Measurements from ENCODE around the gene LRRC46.

Gene LRRC46

DNA sequence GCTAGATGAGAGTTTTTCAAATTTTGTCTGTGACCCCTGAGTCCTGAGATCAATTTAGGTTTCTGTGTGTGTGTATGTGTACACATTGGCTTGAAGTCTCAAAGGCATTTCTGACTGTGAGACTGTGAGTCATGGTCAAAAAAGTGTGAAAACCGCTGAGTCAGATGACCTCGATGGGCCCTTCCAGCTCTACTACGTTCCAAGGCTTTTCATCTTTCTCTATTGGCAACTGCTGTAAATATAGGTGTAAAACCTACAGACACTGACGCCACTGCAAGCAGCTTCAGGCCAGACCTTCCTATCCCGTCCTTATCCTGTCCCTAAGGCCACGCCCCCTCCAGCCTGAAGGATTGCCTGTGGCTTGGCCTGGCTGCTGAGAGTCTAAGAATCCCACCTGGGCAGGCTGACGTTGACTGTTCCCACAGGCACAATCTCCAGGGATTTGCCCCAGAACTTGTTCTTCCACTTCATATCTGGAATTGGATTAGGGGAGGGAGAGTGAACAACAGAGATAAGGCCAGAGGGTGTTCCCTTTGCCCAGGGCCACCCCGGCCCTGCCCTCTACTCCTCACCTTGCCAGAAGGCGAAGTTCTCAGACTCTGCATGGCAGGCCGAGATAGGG lies 21.2 kb upstream of the LRRC46 start:
- peak; percentile 41 for DNase-seq

DNA sequence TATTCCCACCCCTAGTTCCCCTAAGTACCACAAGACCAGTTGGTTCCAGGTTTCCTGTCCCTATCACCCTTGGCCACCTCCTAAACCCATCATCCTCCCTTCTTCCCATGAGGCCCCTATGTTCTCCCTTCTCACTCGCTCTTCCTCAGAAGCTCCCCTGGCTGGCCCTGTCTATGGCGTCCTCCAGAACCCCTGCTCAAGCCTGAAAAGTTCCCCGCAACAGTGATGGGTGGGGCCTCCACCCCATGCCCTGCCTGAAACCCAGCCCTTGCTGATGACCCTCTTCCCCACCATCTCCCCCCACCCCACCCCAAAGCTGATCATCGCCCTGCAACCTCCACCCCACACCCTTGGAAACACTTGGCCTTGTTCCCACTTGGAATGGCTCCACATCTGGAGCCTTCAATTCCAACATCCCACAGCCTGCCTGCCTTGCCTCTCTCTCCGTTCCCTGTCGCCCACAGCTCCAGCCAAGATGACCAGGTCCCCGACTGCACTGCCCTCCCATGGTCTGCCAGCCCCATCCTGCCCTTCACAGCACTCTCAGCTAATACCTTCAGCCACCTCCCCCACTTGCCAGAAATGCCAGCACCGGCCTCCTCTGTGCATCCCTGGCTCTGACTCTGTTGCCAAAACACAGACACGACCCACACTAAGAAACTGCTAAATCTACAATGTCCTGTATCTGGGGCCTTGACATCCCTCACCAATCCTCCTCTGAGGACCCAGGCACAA lies 20.4 kb upstream of the LRRC46 start:
- no peak for DNase-seq

DNA sequence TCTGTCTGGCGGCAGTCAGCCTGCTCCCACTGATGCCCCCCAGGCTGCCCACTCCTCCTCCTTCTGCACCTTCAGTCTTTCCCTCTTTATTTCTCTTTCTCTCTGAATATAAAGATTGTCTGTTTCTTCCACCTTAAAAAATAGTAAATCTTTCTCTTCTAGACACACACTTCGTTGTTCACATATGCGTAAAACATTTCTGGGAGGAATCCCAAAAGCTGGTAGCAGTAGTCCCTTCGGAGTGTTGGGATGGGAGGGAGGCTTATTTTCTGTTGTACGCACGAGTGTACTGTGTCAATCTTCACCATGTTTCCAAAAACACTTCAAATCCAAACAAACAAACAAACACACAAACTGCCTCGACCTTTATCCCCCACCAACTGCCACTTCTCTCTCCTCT lies 19.8 kb upstream of the LRRC46 start:
- no peak for DNase-seq

DNA sequence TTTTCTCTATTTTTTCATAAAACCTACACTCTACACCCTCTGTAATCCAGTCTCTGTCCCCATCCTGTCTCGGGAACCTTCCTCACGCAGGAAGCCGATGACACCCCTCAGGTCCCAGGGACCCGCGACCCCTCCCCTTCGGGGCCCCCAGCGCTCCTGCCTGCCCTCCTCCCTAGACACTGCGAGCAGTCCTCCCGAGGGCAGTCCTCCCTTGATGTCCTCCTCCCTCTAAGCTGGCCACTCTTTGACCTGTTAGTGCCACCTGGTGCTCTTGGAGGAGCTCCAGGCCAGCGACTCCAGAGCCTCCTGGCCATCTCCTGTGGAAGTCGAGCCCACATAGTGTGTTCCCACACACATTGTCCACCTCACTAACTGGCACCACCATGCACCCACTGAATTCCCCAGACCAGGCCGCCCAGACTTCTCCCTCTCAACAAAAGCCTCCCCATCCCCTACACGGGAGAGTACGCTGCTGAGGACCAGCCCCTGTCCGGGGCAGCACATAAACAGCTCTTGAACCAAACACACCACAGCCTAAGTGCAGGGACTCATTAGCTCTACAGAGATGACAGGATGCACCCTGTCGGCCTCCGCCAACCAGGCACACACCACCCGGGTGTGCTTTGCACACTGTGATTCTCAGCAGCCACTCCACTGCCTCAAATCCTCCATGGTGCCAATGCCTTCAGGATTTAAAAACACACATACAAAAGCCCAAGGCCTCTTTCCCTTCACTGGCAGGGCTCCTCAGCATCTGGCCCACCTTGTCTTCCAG lies 19.1 kb upstream of the LRRC46 start:
- no peak for DNase-seq

DNA sequence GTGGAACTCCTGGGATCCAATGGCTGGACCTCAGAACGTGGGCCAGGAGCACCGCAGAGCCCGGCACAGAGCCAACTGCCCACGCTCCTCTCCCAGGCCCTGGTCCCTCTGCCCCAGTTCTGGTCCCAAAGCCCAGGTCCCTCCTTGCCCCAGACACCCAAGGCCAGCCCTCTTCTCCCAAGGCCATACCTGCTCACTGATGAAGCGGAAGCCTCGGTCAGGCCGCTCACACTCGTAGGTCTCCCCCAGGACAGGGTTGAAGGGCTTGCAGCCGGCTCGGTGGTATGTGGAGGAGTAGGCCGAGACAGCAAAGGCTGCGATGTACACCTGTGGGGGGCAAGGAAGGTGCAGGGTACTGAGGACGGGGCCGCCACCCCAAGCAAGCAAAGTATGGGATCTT lies 18.4 kb upstream of the LRRC46 start:
- DNase-seq, result no peak

DNA sequence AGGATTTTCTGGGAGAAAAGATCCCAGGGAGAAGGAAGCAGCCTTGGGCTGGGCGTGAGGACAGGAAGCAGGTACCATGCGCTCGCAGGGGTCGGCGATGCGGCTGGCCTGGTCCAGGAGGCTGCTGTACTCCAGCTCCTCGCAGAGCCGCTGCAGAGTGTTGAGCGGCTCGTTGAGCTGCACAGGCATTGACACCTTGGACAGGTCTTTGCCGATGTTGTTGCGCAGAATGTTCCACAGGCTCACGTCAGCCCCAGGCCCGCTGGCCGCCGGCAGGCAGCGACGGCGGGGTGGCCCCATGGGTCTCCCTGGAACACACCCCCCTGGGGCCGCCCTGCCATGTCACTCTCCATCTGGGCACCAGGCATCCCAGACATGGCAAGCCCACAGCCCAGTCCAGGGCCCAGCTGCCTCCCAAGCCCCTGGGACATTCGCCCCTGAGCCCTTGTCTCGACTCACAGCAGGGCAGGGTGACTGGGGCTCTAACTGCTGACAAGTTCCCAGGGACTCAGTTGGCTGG lies 17.9 kb upstream of the LRRC46 start:
- no peak for DNase-seq

DNA sequence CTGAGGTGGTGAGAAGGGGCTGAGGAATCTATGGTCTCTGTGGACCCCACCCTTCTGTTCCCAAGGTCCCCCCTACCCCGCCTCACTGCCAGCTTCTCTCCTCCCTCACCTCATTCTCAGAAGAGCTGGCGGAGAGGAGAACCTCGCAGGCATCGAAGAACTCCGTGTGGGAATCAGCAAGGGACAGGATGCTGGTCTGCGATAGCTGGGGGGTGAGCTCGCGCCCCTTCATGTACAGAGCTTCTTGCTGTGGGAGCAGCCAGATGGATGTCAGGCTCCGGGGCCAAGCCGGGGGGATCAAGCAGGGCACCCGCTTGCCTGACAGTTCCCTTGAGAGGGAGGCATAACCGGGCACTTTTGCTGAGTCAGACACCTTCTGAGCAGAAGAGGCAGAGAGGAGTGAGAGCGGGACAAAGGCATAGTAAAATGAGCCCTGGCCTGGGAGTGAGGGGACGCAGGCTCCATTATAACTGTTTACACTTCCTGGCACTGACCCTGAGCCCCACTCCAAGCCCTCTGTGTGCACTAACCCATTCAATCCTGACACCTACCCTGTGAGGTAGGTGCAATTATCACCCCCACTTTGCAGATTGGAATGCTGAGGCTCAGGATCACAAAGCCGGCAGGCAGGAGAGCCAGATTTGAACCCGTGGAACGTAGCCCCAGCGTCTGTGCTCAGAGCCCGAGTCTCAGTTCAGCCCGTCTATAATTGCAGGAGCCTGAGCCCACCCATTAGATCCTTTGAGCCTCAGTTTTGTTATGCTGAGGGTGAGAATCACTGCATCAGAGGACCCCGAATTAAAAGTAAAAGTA lies 16.2 kb upstream of the LRRC46 start:
- no peak for DNase-seq

DNA sequence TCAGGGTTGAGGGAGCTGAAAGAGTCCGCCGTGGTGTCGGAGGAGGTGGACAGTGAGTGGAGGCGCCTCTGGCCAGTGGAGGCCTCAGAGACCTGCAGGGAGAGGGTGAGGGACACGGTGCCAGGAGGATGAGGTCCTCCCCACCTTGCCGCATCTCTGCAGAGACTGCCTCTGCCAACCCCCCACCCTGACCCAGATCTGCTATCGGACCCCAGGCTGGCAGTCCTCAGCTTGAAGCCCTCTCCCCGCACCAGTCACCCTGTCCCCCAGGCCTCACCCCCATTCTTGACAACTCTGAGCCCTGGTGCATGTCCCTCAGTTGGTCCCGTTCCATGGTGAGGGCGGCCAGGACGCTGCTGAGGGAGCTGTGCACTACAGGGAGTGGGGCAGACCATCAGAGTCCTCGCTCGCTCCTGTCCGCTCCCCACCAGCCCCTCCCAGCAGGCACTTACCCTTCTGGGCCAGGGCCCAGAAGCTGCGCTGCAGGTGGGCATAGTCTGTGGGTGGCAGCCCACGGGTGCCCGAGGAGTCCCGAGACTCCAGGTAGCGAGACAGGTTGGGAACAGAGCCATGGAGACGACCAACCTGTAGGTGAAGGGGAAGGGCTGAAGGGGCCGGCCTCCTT lies 15.2 kb upstream of the LRRC46 start:
- no peak for DNase-seq

DNA sequence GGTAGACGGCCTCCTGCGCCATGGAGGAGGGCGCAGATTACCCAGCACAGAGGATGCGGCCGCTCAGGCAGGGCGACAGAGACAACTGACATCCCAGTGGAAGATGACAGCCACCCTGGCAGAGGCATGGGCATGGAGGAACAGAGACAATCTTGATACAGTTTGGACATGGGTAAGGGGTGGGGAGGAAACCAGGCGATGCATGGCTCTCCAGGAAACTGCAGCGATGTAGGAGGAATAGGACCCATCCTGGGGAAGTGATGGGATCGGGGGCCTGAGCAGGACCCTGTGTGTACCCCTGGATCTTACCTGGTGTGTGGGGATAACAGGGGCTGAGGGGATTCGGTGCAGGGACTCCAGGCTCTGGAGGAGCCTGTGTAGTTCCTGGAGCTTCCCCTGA lies 14.5 kb upstream of the LRRC46 start:
- DNase-seq, result no peak

DNA sequence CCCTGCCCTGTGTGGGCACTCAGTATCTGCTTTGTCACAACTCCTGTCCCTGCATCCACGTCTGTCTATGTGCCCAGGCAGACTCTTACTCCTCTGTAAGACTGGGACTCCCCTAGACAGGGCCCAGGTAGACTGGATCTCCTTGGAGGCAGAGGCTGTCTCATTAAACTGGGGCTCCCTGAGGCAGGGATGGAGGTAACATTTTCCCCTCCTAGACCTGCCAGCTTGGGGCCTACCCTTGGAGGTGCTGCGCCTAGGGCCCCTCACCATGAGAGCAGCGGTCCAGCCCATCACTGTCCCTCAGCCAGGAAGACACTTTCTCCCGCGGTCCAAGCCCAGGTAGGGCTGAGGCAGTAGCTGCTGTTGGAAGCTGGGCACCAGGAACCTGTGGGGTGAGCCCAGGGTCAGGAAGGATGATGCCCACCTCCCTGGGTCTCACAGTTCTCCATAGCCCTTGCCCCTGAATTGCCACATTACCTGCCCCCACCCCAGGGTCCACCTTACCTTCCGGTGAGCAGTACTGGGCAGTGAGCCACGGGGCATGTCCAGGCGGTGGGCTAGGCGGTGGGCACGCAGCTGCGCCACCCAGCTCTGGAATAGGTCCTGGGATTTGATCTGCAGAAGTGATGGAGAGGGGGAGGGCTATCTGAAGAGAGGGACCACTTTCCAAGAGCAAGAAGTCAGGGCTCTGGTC lies 13.3 kb upstream of the LRRC46 start:
- no peak for DNase-seq

DNA sequence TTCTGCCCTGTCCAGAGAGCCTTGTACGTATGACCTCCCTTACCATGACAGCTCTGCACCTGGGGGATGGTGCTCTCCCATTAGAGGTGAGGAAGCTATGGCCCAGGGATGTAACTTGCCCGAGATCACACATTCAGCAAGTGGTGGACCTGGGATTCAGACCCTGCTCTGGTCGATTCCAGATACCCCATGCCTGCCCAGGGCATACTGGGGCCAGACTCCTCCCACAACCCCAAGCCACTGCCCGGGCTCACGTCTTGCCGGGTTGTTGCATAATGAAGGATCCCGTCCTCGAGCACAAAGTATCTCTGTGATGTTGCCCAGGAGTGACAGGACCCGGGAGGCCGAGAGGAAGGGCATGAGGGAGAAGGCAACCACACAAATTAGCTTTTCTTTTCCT lies 12.0 kb upstream of the LRRC46 start:
- DNase-seq, result no peak

DNA sequence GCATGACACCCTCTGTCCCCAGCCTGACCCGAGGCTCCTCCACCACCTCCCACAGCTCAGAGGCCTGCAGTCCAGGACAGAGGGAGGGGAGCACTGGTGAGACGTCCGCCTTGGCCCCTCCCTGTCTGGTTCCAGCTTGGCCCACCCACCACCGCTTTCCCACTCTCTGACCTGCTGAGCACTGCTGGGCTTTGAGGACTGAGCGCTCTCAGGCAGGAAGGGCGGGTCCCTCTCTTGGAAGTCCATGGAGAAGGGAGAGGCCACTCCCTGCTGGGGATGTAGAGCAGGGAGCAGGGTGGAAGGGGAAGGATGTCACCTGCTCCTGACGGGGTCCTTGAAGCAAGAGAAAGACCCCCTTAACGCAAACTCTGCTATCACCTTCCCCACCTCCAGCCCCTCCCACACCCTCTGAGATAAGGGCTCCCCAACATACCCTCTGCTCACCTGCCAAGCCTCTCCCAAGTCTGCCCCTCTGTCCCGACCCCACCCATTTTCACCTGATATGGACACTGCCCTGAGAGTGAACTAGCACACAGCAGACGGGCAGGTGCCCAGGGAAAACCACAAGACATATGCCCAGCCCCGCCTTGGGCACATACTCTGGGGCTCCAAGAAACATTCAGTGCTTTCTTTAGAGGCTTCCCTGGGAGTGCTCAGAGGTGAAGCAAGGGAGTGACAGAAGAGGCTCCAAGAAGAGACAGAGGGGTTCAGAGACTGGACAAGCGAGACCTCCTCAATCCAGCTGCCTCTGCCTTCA lies 11.3 kb upstream of the LRRC46 start:
- no peak for DNase-seq

DNA sequence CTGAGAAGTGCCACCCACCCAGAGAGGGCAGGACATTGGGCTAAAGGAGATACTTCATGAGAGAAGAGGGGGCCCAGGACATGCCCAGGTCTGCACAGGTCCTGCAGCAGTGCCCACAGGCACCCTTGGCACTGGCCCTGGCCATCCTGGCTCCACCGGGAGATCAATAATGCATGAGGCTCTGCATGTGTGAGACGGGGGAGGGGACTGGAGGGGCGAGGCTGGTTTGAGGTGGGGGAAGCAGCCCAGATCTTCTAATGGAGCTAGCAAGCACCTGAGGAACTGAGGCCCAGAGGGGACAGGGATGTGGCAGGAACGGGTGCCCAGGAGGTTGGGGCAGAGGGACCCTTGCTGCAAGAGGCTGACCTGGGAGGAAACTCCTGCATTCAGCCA lies 10.4 kb upstream of the LRRC46 start:
- no peak for DNase-seq

DNA sequence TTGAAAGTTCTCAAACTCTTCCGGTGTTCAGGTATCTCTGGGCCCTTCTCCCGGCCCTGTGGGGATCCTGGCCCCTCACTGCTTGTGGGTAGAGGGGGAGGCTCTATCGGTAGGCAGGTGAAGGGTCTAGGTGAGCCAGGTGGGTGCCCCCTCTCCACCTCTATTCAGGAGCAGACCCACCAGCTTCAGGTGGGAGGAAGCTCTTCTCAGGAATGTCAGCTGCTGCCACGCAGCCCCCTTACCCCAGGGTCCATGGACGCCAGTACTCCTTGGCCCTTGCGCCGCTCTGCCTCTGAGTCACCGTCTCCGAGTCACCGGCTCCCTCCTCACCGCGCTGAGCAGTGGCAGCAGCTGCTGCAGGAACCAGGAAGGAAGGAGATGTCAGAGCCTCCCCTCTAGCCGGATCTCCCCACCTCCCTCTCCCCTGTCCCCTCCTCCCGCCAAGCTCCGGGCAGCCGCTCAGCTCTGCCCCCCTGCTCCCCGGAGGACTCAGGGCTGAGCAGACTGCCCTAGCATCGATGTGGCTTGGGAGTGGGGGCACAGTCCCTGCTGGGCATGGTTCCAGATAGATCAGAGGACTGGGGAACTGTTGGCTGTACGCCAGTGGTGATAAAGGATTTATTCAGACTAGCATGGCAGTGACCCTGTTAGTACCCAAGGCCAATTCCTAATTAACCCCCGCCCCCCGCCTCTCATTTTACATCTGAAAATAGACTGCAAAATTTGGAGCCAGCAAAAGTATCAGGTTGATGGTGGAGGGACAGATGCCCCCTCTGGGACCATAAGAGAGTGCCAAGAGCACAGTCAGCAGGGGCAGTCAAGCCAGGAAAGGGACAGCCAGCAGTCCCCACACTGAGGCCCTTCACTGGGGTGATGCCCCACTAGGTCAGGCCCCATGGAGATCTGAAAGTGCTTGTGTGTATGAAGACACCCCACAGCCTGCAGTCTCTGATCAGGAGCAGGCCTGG lies 9.8 kb upstream of the LRRC46 start, which contains the start of gene OSBPL7:
Gene OSBPL7 (minus strand): TSS at position 371 of the 968 bp plus-strand sequence. CDS start 1,516 bp downstream, outside the sequence.
- DNase-seq, result peak; percentile 79

DNA sequence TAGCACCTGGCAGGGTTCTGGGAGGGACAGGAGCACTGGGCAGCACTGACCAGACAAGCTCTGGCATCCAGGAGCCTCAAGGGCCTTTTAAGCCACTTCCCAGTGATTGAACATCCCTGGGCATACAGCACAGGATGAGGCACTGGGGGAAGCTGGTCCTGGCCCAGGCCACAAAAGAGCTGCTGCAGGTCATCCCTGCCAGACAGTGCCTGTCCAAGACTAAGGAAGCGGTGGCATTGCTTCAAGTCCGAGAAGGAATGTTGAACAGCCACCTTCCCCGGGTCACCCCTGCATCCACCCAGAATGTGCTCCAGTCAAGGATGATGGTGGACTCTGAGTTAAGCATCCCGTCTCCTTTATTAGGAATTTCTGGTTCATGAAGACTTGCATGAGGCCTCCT lies 8.7 kb upstream of the LRRC46 start:
- no peak for DNase-seq

DNA sequence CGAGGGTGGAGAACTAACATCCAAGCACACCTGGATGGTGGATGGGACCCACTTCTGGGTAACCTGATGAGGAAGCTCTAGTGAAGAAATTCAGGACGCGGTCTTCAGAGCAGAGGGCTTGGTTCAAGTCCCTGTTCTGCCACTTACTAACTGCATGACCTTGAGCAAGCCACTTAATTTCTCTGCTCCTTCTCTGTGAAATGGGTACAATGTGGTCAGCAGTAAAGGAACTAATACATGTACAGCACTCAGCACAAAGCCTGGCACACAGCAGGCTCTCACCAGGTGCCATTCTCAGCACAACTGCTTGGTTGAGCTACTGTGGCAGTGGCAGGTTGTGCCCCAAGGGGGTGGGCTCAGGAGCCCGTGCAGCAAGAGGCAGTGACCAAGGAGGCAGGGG lies 8.0 kb upstream of the LRRC46 start:
- DNase-seq, result no peak

DNA sequence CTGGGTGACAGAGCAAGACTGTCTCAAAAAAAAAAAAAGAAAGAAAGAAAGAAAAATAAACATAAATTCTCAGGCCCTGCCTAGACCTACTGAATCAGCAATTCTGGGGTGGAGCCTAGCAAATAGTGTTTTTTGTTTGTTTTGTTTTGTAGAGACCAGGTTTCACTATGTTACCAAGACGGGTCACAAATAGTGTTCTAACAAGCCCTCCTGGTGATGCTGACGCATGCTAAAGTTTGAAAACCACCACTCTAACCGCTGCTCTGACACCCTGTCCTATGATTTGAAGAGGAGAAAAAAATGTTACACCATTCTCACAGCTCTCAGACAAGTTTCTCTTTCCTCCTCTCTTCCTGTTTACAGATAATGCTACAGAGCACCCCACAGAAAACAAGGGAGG lies 1.6 kb upstream of the LRRC46 start:
- DNase-seq, result peak; percentile 66

DNA sequence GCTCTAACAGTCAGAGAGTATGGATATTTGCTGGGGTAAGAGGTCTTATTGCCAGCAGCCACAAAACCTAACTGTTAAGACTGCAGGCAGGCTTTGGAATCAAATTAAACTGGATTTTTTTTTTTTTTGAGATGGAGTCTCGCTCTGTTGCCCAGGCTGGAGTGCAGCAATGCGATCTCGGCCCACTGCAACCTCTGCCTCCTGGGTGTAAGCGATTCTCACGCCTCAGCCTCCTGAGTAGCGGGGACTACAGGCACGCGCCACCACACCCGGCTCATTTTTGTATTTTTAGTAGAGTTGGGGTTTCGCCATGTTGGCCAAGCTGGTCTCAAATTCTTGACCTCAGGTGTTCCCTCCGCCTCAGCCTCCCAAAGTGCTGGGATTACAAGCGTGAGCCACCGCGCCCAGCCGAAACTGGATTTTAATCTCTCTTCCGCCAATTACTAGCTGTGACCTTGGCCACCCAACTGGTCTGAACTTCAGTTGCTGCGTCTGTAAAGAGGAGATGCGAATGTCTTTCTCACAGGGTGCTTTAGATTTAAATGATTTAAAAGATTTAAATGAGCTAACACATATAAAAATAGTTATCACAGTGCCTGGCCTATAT lies 971 bp upstream of the LRRC46 start:
- no peak for DNase-seq

DNA sequence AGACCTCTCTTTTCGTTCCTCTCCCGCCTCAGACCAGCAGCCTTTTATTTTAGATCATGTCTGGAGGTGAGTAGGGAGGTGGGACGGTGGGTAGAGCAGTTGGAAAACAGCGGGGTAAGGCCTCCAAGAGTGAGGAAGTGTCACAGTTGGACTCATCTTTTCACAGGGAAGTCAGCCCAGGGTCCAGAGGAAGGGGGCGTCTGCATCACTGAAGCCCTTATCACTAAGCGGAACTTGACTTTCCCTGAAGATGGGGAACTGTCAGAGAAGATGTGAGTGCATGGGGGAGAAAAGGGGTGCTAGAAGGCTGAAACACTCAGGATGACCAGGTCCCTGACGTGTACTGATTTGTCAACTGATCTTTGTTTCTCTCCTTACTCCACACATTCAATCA lies 461 bp downstream of the LRRC46 start:
- DNase-seq, result no peak
